ENCODE results near the gene FBN1.

FBN1 gene

DNA sequence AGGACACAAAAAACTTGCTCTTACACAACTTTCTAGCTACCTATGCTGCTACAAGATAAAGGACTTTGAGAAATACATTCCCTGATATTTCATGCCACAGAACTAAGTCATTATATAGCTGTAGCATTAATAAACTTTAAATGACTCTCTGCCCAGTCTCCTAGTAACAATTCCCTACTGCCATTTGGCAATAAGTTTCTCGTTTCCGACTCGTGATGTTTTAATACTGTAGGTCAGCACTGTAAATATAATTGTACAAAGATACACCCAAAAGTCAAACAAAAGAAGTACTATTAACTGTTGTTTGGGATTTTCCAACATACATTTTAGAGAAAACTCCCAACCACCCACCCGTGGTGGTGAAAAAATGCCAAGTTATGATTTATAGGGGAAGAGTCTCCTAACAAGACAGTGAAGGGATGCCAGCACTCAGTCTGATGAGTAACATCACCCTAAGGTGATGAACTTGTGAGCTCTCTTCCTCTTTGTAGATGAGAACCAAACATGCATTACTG lies 182.1 kb downstream of the FBN1 start:
- H3K27ac ChIP-seq, result no peak overlapping the region
- TF ChIP-seq ZFX (IDR thresholded peaks at IDR 0.05), result no peak
- TF ChIP-seq, protein P1, sequence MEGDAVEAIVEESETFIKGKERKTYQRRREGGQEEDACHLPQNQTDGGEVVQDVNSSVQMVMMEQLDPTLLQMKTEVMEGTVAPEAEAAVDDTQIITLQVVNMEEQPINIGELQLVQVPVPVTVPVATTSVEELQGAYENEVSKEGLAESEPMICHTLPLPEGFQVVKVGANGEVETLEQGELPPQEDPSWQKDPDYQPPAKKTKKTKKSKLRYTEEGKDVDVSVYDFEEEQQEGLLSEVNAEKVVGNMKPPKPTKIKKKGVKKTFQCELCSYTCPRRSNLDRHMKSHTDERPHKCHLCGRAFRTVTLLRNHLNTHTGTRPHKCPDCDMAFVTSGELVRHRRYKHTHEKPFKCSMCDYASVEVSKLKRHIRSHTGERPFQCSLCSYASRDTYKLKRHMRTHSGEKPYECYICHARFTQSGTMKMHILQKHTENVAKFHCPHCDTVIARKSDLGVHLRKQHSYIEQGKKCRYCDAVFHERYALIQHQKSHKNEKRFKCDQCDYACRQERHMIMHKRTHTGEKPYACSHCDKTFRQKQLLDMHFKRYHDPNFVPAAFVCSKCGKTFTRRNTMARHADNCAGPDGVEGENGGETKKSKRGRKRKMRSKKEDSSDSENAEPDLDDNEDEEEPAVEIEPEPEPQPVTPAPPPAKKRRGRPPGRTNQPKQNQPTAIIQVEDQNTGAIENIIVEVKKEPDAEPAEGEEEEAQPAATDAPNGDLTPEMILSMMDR (conservative IDR thresholded peaks at IDR 0.05), result no peak

DNA sequence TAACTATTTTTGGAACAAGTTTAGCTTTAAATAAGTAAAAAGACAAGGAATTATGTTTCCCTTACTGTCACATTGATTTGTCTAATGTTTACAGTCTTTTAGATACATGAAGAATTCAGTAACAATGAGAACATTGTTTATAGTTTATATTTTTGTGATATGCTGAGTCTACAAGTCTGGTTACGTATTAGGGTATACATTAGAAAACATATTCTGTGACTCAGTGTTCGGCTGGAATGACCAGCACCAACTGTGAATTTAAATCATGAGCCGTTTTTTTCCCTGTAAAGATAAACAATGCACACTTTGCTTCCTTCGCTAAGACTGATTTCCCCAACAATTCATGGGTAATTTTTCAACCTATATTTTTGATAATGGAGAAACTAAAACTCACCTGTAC lies 182.8 kb downstream of the FBN1 start:
- H3K27ac ChIP-seq, result no peak overlapping the region; the same call in 1 of the 2 replicates
- TF ChIP-seq, protein P1 (conservative IDR thresholded peaks at IDR 0.05), result no peak
- no peak for TF ChIP-seq ZFX (IDR thresholded peaks at IDR 0.05)

DNA sequence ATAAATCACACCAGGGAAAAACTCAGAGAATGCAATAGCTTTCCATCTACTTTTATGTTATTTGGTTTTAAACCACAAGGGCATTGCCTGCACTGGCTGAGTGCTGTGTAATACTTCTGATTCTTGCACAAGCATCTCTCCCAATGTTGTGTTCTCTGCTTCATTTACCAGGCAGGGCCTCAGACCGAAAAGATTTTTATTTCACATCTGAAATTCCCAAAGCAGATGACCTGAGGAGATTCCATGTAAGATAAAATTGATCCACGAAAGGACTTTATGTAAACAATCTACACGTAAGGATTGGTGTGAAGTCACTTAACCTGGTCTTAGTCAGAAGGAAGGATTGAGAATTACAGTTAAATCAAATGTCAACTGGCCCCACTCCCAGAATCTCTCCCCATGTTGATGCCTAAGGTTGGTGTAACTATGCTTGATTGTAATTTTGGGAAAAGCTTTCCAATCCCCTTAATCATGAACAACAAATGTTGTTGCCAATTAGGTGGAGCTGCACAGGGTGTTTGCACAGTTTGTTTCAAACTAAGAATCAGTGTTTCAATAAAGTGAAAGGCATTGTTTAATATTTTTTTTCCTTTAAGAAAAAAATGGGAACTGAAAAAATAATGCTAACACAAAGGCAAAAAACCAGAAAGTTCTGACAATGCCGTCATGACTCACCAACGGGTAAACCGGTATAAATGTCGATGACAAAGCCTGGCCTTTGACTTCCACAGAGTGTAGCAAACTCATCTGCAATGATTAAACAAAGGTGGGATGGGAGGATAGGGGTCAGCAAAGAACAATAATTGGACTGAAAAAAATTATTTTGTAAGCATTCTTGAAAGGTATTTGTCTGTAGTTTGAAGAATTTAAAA lies 185.7 kb downstream of the FBN1 start:
- H3K27ac ChIP-seq, result no peak overlapping the region
- TF ChIP-seq ZFX (IDR thresholded peaks at IDR 0.05), result no peak
- TF ChIP-seq, protein P1 (conservative IDR thresholded peaks at IDR 0.05), result no peak

DNA sequence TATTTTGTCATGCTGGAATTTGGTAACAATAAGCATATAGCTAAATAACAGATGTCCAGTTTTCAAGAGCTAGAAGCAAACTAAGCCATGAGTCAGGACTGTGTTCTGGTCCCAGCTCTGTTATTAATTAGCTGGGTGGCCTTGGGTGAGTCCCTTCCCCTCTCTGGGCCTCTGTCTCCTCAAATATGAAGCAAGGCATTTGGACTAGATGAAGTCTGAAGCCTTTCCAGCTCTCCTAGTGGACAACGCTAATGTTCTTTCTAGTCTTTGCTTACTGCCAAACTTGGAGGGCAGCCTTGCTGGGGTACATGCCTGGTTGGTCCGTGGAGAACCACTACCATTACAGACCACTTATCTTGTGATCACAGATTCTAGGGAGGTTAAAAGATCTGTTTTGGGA lies 186.6 kb downstream of the FBN1 start:
- H3K27ac ChIP-seq, result no peak overlapping the region
- TF ChIP-seq, protein P1 (conservative IDR thresholded peaks at IDR 0.05), result no peak
- no peak for TF ChIP-seq ZFX (IDR thresholded peaks at IDR 0.05)

DNA sequence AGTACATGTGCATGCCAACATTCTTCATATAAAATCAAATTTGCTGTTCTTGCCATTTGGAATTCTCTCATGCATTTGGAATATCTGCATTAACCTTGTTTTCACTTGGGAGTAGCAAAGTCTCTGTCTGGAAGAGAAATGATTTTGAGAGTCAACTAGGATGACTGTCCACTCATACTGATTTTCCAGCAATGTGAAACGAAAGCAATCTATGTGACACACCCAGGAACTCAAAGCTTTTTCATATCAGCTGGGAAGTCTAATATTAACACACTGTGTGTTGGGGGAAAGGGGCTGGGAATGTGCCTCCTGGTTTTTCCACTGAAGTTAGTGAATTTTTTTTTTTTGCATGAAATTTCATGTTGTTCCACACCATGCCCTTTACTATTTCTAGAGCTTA lies 189.4 kb downstream of the FBN1 start:
- no peak for TF ChIP-seq ZFX (IDR thresholded peaks at IDR 0.05)
- TF ChIP-seq, protein P1 (conservative IDR thresholded peaks at IDR 0.05), result no peak
- H3K27ac ChIP-seq, result no peak overlapping the region

DNA sequence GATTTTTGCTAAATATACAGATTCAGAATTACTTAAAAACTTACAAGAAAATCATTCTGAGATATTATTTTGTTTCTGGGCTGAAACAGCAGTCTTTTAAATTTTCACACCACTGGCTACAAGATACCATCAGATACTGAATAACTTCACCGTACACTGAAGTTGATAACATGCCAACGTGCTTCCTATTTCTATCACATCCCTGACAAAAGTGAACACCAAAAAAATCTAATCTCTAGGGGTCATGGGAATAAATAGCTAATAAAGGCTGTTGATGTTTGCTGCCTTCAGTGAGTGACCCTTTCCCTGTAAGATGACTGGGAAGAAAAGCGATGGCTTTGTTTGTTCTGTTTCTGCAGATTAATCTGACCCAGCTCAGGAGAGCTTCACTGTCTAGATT lies 193.8 kb downstream of the FBN1 start:
- H3K27ac ChIP-seq, result no peak overlapping the region
- TF ChIP-seq, protein P1 (conservative IDR thresholded peaks at IDR 0.05), result no peak
- no peak for TF ChIP-seq ZFX (IDR thresholded peaks at IDR 0.05)

DNA sequence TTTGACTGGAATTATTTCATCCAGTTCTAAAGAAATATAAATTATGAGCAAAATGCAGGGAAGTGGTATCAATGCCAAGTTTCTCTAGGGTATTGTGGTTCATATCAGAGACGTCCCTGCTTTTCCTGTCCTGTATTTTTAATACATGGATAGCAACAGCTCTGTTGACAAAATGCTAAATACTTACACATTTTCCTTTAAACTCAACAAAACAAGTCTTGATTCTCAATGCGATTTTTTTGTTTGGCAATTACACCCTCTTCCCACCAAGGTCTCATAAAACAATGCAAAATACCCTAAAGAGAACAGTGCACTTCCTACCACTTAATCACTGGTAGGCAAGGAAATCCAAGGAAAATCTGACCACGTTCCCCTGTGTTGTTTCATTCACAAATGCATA lies 194.3 kb downstream of the FBN1 start:
- TF ChIP-seq ZFX (IDR thresholded peaks at IDR 0.05), result no peak
- TF ChIP-seq, protein P1 (conservative IDR thresholded peaks at IDR 0.05), result no peak
- no peak overlapping the region for H3K27ac ChIP-seq

Measured in C4-2B (cell line).